Limb (tissue), 2 donors: Measurements from ENCODE around the gene NSG1.
"Not testable (repeated sequence)": the region's sequence is repeated elsewhere in the genome, so short reads cannot be mapped to it uniquely, and the experiment has no call there.

Experiments used
- DNase-seq, 2 donors: peaks; one replicate each; pipeline ENCODE4 v3.0.0-alpha.2; 2016; ENCODE audit errors: extremely low spot score in 2 of 2

NSG1 gene

DNA sequence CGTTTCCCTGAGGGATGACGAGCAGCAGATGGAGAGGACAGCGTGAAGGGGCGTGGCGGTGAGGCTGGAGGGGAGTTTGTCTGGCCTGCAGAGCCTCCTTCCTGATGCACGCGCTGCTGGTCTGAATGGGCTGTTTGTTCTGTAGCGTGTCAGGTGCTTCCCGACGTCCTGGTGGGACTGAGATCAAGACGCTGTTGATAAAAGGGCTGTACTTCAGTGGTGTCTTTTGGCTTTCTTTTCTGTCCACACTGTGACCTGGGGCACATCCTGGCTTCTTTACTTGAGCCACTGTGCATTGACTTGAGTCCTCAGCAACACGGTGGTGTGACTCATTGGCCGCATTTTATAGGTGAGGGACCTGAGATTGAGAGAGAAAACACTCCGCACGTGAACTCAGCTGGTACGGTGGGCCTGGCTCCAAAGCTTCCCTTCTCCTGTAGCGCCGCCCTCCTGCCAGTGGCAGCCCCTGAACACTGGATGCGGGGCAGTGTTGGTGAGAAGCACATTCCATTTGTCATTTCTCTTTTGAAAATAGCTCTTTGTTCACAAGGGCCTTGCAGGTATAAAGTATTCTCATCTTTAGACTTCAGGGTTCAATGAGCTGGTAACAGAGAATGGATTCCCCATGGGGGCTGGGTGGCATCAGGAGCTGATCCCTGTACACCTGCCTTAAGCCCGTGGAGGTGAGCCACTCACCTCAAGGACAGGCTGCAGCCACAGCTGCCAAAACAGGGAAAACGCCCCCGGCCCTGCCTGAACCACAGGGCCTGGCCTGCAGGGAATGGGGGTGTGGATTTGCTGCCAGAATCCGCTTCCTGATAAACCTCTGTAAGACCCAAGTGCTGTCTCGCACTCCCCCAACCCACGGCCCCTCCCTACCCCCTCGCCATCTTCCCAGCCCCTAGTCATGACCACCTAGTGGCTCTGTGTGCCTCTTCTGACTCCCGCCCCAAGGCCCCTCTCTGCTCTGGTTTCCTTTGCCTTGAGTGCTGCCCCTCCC, 29.2 kb downstream of the NSG1 start:
- no peak for DNase-seq

DNA sequence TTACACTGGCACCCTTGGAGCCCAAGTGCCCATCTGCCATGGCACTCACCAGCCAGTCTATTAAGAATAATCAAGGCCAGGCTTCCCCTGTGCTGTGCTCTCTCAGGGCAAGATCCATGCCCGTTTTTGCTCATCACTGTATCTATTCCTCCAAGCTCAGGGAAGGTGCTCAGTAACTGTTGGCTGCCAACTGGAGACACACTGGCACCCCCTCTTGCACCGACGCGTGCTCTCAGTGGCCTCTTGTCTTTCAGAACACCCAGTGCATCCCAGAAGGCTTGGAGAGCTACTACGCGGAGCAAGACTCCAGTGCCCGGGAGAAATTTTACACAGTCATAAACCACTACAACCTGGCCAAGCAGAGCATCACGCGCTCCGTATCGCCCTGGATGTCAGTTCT, 30.1 kb downstream of the NSG1 start:
- DNase-seq, result no peak

DNA sequence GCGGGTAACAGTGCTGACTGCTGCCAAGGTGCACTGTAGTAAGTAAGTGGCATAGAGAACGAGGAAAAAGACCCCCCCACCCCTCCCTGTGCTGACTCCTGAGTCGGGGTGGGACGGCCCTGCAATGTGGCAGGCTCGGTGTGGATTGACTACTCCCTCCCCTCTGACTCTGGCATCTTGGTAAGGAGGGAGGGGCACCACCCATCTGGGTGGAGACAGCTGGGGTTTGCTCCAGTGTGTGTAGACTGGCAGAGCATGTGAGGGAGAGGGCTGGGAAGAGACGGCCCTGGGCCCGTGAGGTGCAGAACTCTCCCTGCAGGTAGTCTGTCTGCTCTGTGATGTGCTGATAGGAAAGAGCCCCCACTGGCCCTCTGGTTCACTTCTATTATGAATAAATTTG, 31.0 kb downstream of the NSG1 start:
- peak in 1 of 2 donors; percentile 24 for DNase-seq

DNA sequence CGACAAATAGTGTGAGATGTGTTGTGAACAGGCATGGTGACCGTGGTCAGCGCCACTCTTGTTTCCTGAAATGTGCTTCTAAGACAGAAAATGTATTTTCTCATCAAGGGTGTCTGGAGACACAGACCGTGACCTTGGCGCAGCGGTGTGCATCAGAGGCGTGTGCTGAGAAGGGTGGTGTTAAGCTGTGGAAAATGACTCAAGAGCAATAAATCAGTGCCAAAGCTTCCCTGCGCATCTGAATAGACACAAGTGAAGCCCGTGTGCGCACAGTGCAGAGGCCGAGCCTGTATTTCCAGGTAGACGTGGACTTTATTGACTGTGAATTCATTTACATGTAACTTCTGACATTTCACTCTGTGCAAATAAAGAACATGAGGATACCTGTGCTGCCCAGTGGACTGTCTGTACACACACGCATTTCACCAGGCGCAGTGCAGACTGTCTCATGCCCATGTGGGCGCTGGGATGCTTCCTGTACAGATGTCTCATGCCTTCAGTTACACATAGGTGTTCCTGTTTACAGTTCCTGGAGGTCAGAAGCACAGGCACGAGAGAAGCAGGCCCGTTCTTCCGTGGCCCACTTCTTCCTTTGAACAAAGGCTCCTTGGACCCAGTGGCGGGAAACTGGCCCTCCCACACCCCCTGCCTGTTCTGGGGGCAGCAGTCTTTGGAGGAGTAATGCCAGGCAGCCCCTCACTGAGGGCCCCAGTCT, 31.9 kb downstream of the NSG1 start:
- DNase-seq, result peak in 1 of 2 donors; percentile 14

- DNase-seq, result peak in 1 of 2 donors; percentile 8
Observed at GRCh38 chr4:4419896-4420295, 33.0 kb downstream of the NSG1 start.

- DNase-seq, result peak in 1 of 2 donors; percentile 15
Observed at GRCh38 chr4:4420421-4420820, 33.5 kb downstream of the NSG1 start.

DNA sequence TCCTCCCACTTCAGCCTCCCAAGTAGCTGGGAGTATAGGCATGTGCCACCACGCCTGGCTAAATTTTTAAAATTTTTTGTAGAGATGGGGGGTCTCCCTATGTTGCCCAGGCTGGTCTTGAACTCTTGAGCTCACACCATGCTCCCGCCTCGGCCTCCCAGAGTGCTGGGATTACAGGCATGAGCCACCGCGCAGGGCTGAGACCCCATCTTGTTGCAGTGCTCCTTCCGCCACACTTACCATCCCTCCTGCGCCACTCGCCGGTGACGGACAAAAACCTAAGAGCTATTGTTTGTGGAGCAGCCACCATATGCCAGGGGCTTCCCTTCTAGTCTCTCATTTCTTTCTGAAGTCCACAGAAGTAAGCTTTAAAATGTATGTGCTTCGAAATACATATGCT, 34.5 kb downstream of the NSG1 start:
- peak in 1 of 2 donors; percentile 13 for DNase-seq

DNA sequence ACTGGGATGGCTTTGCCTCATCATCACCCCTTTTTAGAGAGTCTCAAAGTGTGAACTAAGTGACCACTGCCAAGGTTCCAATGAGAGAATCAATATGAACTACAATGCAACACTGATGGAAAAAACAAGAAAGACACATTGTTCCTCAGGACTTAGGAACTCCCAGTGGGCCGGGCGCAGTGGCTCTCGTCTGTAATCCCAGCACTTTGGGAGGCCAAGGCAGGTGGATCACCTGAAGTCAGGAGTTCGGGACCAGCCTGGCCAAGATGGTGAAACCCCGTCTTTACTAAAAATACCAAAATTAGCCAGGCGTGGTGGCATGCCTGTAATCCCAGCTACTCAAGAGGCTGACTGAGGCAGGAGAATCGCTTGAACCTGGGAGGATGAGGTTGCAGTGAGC, 35.2 kb downstream of the NSG1 start:
- DNase-seq, result not testable (repeated sequence)

GRCh38 chr4:4422856-4423499, 36.1 kb downstream of the NSG1 start:
- DNase-seq, result no peak

DNA sequence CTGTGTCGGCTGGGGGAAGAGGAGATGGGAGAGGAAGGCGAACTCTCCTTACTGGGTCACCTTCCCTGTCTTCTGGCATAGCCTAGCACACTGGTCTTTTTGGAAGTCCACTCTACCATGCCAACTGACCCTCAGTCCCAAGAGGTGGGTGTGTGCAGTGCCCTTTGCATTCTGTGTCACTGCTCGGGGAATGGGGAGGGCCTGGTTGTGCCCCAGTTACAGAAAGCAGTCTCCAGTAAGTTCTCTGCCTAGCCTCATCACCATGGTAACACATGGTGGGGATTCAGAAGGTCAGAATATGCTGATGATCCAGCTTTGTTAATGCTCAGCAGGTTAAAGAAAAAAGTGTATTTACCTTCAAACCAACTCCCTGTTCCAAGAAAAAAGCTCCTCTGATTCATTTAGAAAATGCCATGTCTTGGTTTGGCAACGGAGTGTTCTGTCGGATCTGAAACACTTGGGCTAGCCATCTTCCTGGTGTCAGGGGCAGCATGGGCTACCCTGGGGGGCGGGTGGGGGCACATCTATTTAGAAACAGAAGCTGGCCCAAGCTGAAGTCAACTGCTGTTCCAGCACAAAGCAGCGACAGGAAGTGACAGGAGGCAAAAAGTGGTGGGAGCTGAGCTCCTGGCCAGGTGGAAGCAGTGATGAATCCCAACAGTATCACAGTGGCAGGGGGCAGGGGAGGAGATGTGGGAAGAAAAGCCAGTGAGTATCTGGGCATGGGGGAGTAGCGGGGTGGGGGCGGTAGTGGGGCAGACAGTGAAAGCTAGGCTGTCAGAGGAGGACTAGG, 37.0 kb downstream of the NSG1 start:
- DNase-seq, result no peak

DNA sequence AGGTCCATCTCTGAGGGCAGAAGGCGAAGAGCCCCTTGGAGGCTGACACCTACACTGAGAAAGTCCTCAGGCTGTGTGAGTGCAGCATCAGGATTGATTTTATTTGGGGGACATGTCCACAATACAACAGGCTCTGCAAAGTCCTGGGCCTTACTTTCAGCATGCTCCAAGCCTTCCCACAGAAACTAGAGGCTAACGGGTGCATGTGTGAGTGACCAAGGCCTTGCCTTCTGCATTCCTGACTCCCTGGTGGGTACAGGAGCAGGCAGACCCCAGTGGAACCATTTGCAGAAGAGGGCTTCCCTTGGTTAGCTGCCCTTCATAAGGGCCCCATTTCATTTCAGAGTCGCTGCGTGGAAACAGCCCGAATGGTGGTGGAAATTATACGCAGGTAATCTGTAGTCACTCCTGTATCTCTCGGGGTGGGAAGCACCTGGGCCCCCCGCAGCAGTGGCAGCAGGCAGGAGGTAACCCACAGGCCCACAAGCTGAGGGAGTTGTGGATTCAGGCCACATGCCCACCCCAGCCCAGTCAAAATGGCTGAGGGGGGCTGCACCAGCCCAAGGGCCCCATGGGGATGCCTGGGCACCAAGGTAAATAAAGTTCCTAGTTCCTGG, 37.7 kb downstream of the NSG1 start:
- no peak for DNase-seq

DNA sequence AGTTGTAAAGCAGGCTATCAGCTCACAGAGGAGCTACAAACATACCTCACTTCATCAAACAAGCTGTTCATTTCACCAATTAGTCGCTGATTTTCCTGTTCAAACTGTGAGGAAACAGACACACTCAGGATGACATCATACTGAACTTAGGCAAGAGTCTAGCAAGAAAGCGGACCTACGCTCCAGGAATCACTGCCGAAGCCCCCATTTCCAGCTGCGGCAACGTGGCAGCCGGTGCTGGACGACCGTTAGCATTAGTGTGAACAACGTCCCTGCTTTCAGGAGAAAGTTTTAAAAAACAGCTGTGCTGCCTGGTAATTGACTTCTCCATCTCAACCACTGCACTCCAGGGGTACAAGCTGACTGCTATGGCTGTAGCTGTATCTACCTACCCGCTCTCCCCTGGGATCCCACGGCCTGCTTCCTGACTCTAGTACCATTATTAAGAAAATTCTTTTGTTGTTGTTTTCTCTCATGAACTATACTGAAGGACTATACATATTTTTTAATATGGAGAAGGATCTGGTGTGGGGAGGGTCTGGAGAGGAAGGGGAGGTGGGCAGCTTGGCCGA, 38.3 kb downstream of the NSG1 start:
- DNase-seq, result no peak

DNA sequence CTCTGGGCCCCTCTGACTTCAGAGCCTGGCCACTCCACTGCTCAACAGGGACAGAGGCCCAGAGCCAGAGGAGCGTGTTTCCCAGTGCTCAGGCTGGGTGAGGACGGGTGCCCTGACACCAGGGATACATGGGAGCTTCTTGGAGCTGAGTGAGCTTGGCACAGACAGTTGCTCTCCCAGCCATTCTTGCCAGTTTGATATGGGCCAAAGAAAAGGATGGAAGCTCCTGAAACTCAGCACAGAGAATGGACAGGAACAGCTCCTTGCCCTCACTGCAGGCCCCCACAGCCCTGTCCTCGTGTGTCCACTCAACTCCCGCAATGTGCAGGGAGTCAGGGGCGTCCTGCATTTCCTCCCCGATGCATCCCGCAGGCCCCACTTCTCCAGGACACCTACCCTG, 38.8 kb downstream of the NSG1 start:
- no peak for DNase-seq

DNA sequence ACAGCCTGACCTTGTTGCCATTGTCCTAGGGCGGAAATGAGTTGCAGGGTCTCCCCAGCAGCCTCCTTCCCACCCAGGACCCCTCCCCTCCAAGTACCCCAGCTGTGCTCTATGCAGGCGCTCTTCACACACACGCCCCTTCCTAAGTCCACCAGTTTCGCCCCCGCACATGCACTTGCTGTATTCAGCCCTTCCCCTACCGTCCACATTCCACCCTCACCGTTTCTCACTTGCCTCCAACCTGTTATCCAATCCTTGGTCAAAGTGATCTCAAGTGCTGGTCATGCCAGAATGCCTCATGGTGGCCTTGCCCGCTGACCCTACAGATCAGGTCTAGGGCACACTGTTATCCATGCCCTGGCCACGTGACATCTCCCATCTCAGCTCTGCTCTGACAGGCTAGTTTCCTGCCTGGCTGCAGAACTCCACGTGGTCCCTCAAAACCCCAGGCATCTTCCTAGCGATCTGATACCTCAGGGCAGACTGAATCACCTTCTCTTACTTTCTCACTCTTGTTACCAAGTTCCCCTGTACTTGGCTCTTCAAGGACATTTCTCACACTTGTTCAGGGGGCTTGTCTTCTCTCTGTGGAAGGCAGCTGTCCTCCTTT, 39.7 kb downstream of the NSG1 start:
- DNase-seq, result no peak

- DNase-seq, result no peak
Observed at GRCh38 chr4:4427121-4427870, 40.4 kb downstream of the NSG1 start.

GRCh38 chr4:4427886-4428285, 41.0 kb downstream of the NSG1 start:
- no peak for DNase-seq

- DNase-seq, result no peak
Observed at GRCh38 chr4:4428966-4429875, 42.3 kb downstream of the NSG1 start.

GRCh38 chr4:4430492-4431195, 43.7 kb downstream of the NSG1 start:
- DNase-seq, result peak; percentile 27 to 57
